Jurkat, Clone E6-1 (cell line): ENCODE data around the gene ZNF408.
A peak's percentile ranks its signal among the peaks of the same experiment; 100 is the strongest.

Experiments used
- DNase-seq: peaks from one replicate; pipeline ENCODE4 v3.0.0-alpha.2; 2011; ENCODE audit warnings: low read depth, low spot score
- H3K4me3 ChIP-seq: 2 replicates; pipeline ENCODE4 v1.5.1; 2011; ENCODE audit warnings: mild to moderate bottlenecking, low read length, control low read depth, moderate library complexity

ZNF408 gene

GRCh38 chr11:46674463-46675287 lies 26.2 kb upstream of the ZNF408 start:
- H3K4me3 ChIP-seq, result no peak overlapping the region
- DNase-seq, result peak; percentile 78

GRCh38 chr11:46675288-46675851 lies 25.5 kb upstream of the ZNF408 start:
- H3K4me3 ChIP-seq, result no peak overlapping the region
- no peak for DNase-seq

- DNase-seq, result no peak
- H3K4me3 ChIP-seq, result no peak overlapping the region
Measured at GRCh38 chr11:46675949-46676348, 24.9 kb upstream of the ZNF408 start.

- H3K4me3 ChIP-seq, result no peak overlapping the region
- DNase-seq, result no peak
Measured at GRCh38 chr11:46676436-46677158, 24.2 kb upstream of the ZNF408 start.

- DNase-seq, result no peak
- H3K4me3 ChIP-seq, result no peak overlapping the region
Measured at GRCh38 chr11:46677169-46677568, 23.7 kb upstream of the ZNF408 start.

GRCh38 chr11:46677991-46678740 lies 22.7 kb upstream of the ZNF408 start:
- H3K4me3 ChIP-seq, result no peak overlapping the region
- DNase-seq, result no peak

- H3K4me3 ChIP-seq, result no peak overlapping the region
- DNase-seq, result no peak
Measured at GRCh38 chr11:46678741-46679130, 22.1 kb upstream of the ZNF408 start.

GRCh38 chr11:46679241-46680163 lies 21.3 kb upstream of the ZNF408 start:
- H3K4me3 ChIP-seq, result no peak overlapping the region
- DNase-seq, result no peak

GRCh38 chr11:46680164-46680760 lies 20.6 kb upstream of the ZNF408 start:
- no peak for DNase-seq
- H3K4me3 ChIP-seq, result no peak overlapping the region

- no peak for DNase-seq
- no peak overlapping the region for H3K4me3 ChIP-seq
Measured at GRCh38 chr11:46680815-46681214, 20.0 kb upstream of the ZNF408 start.

- no peak overlapping the region for H3K4me3 ChIP-seq
- DNase-seq, result no peak
Measured at GRCh38 chr11:46681814-46682213, 19.0 kb upstream of the ZNF408 start.

GRCh38 chr11:46682773-46683752 lies 17.8 kb upstream of the ZNF408 start:
- no peak overlapping the region for H3K4me3 ChIP-seq
- DNase-seq, result no peak

- DNase-seq, result no peak
- H3K4me3 ChIP-seq, result no peak overlapping the region
Measured at GRCh38 chr11:46684367-46684766, 16.5 kb upstream of the ZNF408 start.

- no peak overlapping the region for H3K4me3 ChIP-seq
- no peak for DNase-seq
Measured at GRCh38 chr11:46686886-46687795, 13.7 kb upstream of the ZNF408 start.

- no peak for DNase-seq
- no peak overlapping the region for H3K4me3 ChIP-seq
Measured at GRCh38 chr11:46690702-46691101, 10.1 kb upstream of the ZNF408 start.

- H3K4me3 ChIP-seq, result no peak overlapping the region
- no peak for DNase-seq
Measured at GRCh38 chr11:46692450-46692849, 8.4 kb upstream of the ZNF408 start.
